Measurements from ENCODE around the gene ENTR1.

ENTR1 gene

GRCh38 chr9:136397643-136398042 is 12.8 kb downstream of the ENTR1 start:
- no peak for DNase-seq (ENCODE audit: low read depth in 2 of 2)

GRCh38 chr9:136396219-136396515 is 14.2 kb downstream of the ENTR1 start:
- no peak for DNase-seq (ENCODE audit: low read depth in 2 of 2)

GRCh38 chr9:136395345-136396218 is 14.8 kb downstream of the ENTR1 start:
- no peak for DNase-seq (ENCODE audit: low read depth in 2 of 2)

GRCh38 chr9:136395020-136395340 is 15.4 kb downstream of the ENTR1 start:
- no peak for DNase-seq (ENCODE audit: low read depth in 2 of 2)

- no peak for DNase-seq (ENCODE audit: low read depth in 2 of 2)
Measured at GRCh38 chr9:136394312-136395019, 15.9 kb downstream of the ENTR1 start.

GRCh38 chr9:136393531-136393930 is 16.9 kb downstream of the ENTR1 start:
- DNase-seq (ENCODE audit: low read depth in 2 of 2): no peak

GRCh38 chr9:136392538-136393449 is 17.6 kb downstream of the ENTR1 start:
- no peak for DNase-seq (ENCODE audit: low read depth in 2 of 2)

- no peak for DNase-seq (ENCODE audit: low read depth in 2 of 2)
Measured at GRCh38 chr9:136391737-136392537, 18.5 kb downstream of the ENTR1 start.

GRCh38 chr9:136389396-136389795 is 21.0 kb downstream of the ENTR1 start:
- no peak for DNase-seq (ENCODE audit: low read depth in 2 of 2)

- DNase-seq (ENCODE audit: low read depth in 2 of 2): no peak
Measured at GRCh38 chr9:136387217-136387616, 23.2 kb downstream of the ENTR1 start.

GRCh38 chr9:136386018-136386417 is 24.4 kb downstream of the ENTR1 start:
- DNase-seq (ENCODE audit: low read depth in 2 of 2): no peak

- DNase-seq (ENCODE audit: low read depth in 2 of 2): no peak
Measured at GRCh38 chr9:136385015-136385414, 25.4 kb downstream of the ENTR1 start.

- no peak for DNase-seq (ENCODE audit: low read depth in 2 of 2)
Measured at GRCh38 chr9:136383436-136383835, 27.0 kb downstream of the ENTR1 start.

- DNase-seq (ENCODE audit: low read depth in 2 of 2): no peak
Measured at GRCh38 chr9:136381966-136382513, 28.4 kb downstream of the ENTR1 start.

GRCh38 chr9:136381311-136381710 is 29.1 kb downstream of the ENTR1 start:
- DNase-seq (ENCODE audit: low read depth in 2 of 2): no peak

- DNase-seq (ENCODE audit: low read depth in 2 of 2): no peak
Measured at GRCh38 chr9:136380381-136380780, 30.0 kb downstream of the ENTR1 start.

- DNase-seq (ENCODE audit: low read depth in 2 of 2): no peak
Measured at GRCh38 chr9:136379891-136380290, 30.5 kb downstream of the ENTR1 start.

- no peak for DNase-seq (ENCODE audit: low read depth in 2 of 2)
Measured at GRCh38 chr9:136379401-136379800, 31.0 kb downstream of the ENTR1 start.

- DNase-seq (ENCODE audit: low read depth in 2 of 2): no peak
Measured at GRCh38 chr9:136379003-136379287, 31.5 kb downstream of the ENTR1 start.

GRCh38 chr9:136378170-136379002 is 32.0 kb downstream of the ENTR1 start:
- DNase-seq (ENCODE audit: low read depth in 2 of 2): no peak
